Activated gamma-delta T cell treated with Interleukin-2 at 50 U/mL for 16 hours (primary cell): ENCODE measurements around the gene PUS3.

Experiments used
- DNase-seq: peaks from one replicate; pipeline ENCODE4 v3.0.0-alpha.2; 2020

The PUS3 gene

DNA sequence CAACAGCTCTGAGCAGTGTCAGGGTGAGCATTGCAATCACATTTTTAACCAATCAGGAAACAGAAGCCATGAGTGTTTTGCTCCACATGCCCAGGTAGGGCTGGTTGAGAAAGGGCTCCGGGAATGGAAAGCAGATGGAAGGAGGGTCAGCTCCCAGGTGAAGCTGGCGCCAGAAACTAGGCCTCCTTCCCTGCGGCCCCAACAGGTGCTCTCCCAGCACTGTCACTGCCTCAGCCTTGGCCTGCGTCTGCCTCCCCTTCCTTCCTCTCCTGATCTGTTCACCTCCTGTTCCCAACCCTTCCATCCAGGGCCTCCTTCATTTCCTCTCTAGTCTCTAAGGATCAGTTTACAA lies 38.2 kb upstream of the PUS3 start:
- no peak for DNase-seq

DNA sequence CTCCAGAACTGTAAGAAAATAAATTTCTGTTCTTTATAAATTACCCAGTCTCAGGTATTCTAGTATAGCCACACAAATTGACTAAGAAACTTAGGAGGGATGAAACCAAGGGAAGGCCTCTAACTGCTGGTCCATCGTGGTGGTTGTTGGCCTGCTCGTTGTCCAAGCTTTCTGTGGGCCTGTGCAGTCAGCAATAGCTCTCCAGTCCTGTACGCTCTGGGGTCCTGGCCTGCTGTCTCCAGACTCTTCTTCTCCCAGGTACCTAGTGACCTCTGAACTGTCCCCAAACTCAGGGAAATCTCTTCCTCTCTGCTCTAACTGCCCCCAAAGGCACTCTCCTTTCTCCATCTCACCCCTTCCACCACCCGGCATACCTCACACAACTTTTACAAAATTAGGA lies 37.1 kb upstream of the PUS3 start:
- no peak for DNase-seq

DNA sequence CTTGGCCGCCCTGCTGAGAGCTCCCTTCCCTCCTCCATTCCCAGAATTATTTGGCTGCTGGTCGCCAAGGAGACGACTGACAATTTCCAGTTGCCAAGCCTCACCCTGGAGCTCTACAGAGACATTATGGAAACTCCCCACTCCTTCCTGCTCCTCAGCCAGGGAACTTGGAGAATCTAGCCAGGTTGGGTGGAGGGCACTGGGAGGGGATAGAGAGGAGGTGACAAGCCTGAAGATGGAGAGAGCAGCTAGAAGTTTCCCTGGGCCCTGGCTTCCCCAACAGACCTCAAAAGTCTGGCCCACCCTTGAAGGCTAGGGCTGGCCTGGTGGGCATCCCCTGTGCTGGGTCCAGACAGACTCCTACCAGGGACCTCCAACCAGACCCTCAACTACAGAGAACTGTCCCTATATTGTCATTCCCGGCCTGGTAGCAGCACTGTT lies 36.1 kb upstream of the PUS3 start:
- no peak for DNase-seq

DNA sequence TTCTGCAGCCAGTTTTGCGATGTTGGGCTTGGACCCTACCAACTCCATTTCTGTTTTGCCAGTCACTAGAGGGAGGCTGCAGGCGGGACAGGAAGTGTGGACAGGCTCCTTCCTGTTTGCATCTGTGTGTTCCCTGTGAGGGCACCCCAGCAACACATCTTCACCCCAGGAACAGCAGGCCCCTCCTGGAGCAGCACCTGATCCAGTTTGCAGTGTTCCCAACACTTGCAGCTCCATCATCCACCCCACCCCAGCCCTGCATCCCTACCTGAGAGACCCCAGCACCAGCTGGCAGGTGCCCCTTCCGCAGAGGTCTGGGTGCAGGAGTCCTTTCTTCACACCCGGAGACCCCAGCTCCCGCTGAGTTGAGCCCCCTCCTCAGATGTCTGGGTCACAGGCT lies 35.4 kb upstream of the PUS3 start:
- DNase-seq: no peak

DNA sequence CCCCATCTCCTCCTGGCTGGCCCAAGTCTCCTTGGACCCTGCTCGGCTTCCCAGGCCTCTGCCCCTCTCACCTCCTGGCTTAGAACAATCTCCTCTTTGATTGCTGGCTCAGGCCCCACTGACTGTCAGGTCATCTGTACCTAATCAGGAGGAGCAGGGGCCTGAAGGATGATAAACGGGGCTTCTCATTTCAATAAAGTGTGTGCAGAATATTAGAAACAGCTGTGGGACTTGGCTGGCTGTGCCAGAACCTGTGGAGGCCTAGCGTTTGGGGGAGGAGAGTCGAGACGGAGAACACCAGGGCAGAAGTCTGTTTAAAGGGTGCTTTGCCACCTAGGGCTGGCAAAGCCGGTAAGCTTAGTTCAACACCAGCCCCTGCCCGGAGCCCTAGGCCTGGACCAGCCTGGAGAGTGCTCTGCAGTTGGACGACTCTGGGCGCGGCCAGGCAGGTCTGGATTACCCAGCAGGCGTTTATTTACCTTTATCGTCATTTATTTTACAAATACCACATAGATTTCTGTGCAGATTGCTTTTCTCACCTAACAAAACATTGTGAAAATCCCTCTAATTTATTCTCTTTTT lies 32.7 kb upstream of the PUS3 start:
- no peak for DNase-seq

DNA sequence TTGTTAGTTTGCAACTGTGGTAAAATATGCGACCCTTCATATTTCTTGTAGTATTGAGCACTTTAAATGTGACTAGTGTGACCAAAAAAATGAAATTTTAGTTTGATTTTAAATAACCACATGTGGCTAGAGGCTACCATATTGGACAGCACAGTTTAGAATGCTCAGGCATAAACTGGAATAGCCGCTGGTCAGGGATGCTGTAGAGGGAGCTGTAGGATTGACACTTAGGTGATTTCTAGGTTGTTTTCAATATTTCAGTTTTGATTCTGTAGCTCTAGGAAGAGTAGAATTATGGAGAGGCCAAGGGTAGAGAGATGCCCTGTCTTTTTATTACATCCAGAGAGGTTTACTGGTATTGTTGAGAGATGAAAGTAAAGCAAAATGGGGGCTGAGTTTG lies 32.0 kb upstream of the PUS3 start:
- no peak for DNase-seq

DNA sequence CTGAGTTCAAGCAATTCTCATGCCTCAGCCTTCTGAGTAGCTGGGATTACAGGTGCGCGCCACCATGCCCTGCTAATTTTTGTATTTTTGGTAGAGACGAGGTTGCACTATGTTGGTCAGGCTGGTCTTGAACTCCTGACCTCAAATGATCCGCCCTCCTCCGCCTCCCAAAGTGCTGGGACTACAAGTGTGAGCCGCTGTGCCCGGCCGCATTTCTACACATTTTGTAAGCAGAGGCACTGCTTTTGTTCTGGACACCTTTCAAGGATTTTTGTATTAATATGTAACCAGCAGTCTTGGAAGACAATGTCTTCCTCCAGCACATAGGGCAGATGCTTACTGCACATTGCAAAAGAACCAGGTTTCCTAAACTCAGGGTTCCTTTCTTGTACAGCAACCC lies 31.5 kb upstream of the PUS3 start:
- DNase-seq: no peak

DNA sequence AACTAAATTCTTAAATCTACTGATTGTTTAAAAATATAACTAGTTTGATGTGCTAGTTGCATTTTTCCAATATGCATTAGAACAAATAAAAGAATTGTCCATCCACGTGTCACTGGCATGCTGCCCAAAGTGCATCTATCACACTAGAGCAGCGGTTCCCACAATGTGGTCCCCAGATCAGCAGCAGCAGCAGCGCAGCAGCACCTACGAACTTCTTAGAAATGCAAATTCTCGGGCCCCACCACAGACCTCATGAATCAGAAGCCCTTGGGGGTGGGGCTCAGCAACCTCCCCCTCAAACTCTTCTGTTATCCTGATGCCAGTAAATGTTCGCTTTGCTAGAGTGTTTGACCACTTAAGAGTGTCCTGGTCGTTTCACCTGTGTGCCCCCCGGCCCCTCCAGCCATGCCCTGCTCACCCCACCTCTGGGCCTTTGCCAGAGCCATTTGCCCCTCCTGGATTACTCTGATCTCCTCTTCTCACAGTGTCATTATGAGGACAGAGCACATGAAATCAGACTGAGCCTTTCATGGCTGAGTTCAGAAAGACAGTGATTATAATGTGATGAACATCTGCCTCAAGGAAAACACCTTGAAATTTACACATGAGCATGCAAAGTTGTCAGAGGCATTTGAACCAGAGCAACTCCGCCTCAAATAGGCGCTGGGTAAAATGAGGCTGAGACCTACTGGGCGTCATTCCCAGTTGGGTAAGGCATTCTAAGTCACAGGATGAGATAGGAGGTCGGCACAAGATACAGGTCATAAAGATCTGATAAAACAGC lies 30.2 kb upstream of the PUS3 start:
- no peak for DNase-seq

DNA sequence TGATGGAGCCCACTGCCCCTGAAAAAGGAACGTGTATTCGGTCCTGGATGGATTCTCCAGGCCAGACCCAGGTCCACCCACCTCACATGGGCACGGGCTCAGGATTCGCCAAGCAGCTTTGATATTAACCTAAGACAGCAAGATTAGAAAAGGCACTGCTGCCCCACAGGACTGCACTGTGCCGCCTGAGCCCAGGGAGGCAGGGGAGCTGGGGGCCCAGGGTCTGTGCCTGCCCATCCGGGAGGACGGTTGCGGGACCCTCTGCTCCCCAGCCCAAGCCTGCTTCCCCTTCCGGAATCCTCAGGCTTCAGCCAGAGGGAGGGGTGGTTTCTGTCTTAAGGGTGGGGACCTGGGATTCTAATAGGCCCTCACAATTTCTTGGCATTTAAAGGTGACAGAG lies 29.3 kb upstream of the PUS3 start:
- no peak for DNase-seq

DNA sequence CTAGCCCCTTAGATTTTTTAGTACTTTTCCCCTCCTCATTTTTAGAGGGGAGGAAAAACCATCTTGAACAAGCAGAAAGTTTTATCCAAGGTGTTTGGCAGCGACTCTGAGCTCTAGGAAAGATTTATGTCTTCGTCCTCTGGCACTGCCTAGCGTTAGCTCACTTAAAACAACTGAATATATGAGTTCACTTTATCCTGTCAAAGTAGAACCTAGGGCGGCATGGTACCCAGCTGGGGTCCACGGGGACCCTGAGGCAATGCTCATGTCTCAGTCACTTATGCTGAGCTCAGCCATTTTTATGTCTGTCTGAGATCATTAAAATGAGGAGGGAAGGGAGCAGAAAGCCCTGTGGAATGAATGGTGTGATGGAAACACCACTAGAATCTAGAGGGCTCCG lies 28.7 kb upstream of the PUS3 start:
- no peak for DNase-seq

DNA sequence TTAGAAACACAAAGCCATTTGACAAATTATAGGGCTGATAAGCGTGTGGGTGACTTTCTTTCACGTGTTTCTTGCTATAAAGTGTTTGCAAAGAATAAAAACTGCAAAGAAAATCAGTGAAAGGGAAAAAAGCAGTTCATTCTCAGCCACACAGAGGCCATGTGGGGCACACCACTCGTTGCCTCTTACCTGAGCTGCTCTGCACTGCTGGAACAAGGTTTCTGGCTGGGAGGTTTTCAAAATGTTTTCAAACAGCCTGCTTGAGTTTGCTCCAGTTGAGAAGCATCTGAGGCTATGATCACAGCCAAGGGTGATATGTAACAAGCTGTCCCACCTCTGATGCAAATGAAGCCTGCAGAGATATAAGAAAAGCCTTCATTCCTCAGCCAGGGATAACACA lies 28.1 kb upstream of the PUS3 start:
- DNase-seq: no peak

DNA sequence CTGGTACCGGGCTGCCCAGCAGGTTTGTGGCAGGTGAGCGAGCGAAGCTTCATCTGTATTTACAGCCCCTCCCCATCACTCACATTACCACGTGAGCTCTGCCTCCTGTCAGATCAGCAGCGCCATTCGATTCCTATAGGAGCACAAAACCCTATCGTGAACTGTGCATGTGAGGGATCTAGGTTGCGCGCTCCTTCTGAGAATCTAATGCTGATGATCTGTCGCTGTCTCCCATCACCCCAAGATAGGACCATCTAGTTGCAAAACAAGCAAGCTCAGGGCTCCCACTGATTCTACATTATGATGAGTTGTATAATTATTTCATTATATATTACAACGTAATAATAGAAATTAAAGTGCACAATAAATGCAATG lies 27.1 kb upstream of the PUS3 start:
- DNase-seq: no peak

DNA sequence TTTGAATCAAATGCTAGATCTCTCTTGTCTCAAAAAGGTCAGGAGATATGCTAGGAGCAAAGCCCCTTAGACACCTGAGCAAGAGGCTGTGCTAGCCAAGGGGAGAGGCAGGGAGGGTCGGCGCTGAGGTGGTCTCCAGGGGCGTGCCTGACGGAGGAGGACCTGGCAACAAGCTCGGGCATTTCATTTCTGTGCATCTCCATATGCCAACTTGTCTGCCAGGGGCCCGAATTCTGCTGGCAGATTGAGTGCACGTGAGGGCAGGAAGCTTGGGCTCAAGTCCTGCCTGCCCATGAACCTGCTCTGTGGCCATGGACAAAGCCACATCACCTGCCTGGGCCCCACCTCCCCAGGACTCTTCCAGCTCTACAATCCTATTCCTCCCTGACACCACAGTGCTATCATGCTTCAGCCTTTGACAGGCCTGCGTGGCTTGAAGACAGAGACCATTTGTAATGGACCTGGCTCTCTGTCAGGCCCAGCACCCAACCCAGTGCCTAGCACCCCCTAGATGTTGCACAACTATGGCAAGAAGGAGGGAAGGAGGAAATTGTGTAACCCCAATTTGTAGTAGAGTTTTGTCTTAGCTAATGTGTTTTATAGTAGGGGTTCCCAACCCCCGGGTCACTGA lies 26.6 kb upstream of the PUS3 start:
- no peak for DNase-seq

DNA sequence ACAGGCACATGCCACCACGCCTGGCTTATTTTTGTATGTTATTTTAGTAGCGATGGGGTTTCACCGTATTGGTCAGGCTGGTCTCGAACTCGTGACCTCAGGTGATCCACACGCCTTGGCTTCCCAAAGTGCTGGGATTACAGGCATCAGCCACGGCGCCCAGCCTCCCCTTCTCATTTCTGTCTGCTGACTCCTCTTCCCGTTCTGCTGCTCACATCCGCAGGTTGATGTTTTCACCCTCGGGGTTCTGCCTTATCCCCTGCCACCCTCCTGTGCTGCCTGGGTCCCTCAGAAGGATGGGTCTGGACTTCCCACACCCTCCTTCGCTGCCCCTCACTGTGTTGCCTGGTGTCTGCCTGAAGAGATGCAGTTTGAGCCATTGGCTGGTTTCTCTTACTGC lies 23.7 kb upstream of the PUS3 start:
- DNase-seq: no peak

DNA sequence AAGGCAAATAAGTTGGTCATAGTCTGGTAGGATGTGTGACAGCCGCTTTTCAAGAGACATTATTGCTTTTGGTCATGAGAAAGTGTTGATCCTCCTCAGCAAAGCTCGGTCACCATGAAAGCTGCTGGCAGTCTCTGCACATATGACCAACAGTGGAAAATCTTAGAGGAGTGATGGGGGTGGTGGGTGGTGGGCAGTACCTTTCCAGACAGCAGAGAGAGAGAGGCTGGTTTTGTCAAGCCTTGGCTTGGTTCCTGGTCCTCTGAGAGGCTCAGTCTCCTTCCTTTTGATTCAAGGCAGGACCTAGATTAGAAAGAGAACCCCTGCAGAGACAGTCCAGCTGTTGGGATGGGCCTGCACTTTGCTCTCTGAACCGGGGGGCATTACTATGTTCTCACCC lies 22.8 kb upstream of the PUS3 start:
- DNase-seq: no peak

DNA sequence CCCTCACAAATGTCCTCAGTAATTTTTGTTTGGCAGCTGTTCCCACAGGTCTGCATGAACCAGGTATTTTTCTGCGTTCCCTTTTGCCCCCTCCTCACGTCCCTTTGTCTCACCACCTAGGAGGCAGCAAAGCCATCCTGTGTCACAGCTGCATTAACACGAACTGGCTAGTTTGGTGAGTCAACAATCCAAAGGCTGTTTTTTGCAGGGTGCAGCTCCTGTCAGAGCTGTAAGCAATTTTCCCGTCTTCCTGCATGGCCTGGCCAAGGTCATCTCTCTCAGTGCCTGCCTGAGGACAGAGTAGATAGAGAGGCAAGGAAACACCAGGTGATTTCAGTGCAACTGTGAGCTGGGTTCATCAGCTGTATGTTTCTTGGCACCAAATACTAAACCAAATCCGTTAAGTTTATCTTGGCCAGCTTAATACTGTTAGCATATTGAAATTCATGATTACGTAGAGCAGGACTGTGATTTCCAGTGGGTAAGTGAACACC lies 22.3 kb upstream of the PUS3 start:
- no peak for DNase-seq

DNA sequence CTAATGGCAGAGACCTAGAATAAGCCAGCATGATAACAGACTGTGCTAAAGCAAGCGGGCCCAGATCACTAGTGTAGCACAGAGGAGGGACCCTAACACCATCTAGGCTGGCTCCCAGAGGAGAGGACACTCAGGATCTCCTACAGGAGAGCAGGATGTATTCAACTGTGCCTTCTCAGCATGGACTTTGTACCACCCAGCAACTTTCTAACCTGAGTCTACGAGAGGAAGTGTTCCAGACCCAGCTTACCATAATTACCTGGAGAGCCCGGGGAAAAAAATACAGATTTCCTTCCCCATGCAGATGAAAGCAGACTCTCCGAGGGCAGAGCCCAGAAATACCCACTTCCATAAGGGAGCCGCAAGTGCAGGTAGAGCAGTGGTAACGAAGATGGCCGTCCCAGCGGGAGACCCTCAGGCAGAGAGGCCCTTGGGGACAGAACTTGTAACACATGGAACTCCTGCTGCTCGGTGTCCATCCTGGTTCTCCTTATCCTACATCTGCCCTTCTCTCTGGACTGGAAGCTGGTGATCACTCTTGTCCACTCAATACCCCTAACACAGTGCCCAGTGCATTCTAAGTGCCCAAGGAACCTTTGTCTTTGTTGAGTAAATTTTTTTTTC lies 21.5 kb upstream of the PUS3 start:
- DNase-seq: no peak

DNA sequence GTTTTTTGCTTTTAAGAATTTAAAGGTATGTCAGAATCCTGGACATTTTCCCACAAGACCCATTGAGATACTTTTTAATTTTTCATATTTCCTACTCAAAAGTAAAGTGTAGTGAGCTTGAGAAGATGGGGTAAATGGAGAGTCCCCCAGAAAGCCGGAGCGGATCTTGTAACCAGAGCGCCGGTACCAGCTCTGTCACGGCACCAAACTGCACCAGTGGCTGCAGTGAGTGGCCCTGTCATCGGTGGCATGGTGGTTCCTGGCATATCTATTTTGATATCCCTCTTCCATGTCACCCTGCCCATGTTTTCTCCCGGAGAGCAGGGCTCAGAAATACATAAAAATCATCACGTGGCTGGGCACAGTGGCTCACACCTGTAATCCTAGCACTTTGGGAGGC lies 20.6 kb upstream of the PUS3 start:
- DNase-seq: no peak

DNA sequence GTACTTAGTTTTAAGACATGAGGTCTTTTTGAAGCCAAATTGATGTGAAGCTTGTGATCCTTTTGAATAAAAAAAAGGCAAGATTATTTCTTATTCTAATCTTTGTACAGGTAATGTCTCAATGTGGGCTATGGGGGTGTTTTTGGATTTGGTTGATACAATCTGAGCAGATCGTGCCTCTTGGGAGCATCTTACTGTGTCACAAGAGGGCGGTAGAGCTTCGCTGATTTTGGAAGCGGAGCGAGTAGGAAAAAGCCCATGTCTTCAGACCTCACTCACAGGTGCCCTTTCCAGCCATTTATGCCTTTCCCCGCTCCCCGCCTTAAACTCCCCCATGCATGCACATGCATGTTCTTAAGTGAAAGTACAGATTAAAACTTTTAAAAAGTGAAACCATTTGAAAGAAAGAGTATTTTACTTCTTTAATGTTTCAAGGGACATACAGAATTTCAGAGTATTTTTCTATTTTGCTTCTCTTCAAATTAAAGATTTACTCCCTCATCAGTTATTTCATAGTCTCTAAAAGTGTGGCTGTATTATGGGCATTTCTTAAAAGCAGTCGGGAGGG lies 20.1 kb upstream of the PUS3 start:
- DNase-seq: peak; percentile 37

DNA sequence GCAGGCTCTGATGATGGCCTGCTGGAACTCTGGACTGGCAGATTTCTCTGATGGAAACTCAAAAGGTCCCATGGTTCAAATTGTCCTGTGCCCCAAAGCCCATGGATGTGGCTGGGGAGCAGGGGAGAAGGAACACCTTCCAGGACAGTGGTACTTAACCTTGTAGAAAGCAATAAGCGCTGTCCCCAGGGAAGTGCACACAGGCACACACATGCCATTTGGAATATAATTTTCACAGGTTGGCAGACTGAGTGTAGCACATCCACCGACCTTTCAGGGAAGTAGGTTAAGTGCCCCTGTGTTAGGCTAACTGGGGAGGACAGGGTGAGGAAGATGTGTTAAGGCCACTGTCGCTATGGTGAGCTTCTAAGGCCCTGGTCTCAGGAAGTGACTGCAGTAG lies 19.1 kb upstream of the PUS3 start:
- DNase-seq: no peak

DNA sequence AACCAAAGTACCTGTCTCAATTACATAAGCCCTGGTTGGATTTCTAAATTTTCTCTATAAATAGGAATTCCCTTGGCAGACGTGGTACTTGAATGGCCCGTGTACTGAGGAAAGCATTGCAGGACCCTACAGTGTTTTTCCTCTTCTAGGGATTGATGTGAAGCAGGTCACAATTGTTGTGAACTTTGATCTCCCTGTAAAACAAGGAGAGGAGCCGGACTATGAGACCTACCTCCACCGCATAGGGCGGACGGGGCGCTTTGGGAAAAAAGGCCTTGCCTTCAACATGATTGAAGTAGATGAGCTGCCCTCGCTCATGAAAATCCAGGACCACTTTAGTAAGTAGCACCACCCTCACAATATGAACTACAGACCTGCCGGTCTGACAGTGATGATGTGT lies 18.0 kb upstream of the PUS3 start:
- DNase-seq: no peak

DNA sequence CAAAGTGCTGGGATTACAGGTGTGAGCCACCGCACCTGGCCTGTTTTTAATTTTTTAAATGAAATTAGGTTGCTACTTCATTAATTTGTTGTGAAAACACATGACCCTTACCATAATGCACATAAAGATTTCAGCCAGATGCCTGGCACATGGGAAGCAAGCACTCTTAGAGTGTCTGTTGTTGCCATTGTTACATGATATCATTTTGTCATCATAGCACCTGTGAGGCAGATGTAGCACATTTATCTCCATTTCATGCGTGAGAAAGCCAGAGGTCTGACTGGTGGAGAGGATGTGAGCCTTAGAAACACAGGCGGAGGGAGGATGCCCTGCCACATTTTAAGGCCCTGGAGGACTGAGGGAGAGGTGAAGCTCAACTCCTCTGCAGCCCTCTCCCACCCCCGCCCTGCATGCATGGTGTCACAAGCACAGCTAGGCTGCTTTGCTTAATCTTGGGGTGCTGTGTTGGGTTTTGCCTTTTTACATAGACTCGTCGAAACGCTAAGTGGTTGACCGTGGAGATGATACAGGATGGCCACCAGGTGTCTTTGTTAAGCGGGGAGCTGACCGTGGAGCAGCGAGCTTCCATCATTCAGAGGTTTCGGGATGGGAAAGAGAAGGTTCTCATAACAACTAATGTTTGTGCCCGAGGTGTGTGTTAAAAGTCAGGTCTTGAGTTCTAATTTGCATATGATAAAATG lies 15.3 kb upstream of the PUS3 start:
- DNase-seq: no peak

DNA sequence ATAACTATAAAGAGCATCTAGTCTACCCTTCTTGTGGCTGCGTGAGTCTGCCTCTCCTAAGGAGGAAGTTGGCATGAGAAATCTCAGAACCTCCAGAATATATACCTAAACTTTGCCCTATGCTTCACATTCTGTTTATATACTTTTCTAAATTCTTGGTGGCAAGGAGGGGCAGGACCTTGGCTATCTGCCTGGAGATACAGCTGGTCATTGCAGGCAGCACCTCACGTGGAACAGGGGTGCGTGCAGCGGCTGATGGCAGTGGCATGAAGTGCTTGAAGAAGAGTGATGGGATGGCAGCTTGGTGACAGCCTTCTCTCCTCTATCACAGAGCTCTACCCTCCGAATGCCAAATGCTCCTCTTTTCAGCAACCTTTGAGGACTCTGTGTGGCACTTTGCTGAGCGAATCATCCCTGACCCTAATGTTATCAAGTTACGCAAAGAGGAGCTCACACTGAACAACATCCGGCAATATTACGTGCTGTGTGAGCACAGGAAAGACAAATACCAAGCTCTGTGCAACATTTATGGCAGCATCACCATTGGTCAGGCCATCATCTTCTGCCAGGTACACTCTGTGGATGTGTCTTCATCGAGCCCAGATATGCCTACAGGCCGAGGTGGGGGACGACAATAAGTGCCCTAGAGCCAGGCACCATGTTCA lies 13.8 kb upstream of the PUS3 start:
- DNase-seq: no peak
